22Rv1 (cell line): ENCODE measurements around the gene MEPE.

Experiments used
- H3K27ac ChIP-seq: fragments of 450-650 bp; 2 replicates; pipeline ENCODE4 v1.5.1; 2017
- ZFX ChIP-seq: fragments of 450-650 bp; IDR thresholded peaks from 2 replicates; pipeline ENCODE4 v1.6.1; 2017; ENCODE audit warnings: antibody characterized with exemption, borderline replicate concordance
- TF ChIP-seq, protein P1 (sequence below): fragments of 450-650 bp; IDR thresholded peaks from 2 replicates; pipeline ENCODE4 v1.5.1; 2017; ENCODE audit warnings: mild to moderate bottlenecking

Gene MEPE

DNA sequence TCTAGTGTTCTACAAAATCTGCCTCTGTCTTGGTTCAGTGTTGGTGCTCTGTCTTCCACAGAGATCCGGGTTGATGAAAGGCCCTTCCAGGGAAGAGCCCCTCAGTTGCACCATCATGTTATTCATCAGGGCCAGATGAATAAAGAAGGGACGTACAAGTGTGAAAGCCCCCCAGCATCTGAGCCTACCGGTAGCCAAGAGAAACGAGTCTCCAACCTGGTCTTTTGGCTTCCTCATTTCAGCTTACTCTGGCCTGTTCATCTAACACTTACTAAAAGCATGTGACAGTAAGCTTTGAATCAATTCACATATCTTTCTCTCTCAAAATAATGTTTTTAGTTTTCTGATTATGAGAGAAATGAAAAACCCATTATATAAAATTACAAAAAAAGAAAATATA, 19.2 kb downstream of the MEPE start:
- no peak for TF ChIP-seq ZFX
- TF ChIP-seq, protein P1, sequence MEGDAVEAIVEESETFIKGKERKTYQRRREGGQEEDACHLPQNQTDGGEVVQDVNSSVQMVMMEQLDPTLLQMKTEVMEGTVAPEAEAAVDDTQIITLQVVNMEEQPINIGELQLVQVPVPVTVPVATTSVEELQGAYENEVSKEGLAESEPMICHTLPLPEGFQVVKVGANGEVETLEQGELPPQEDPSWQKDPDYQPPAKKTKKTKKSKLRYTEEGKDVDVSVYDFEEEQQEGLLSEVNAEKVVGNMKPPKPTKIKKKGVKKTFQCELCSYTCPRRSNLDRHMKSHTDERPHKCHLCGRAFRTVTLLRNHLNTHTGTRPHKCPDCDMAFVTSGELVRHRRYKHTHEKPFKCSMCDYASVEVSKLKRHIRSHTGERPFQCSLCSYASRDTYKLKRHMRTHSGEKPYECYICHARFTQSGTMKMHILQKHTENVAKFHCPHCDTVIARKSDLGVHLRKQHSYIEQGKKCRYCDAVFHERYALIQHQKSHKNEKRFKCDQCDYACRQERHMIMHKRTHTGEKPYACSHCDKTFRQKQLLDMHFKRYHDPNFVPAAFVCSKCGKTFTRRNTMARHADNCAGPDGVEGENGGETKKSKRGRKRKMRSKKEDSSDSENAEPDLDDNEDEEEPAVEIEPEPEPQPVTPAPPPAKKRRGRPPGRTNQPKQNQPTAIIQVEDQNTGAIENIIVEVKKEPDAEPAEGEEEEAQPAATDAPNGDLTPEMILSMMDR, result no peak
- no peak overlapping the region for H3K27ac ChIP-seq

- TF ChIP-seq, protein P1, result peak; percentile 75
- no peak for TF ChIP-seq ZFX
Observed at GRCh38 chr4:87853108-87853507, 20.3 kb downstream of the MEPE start.

GRCh38 chr4:87853891-87854290, 21.1 kb downstream of the MEPE start:
- H3K27ac ChIP-seq, result no peak overlapping the region
- no peak for TF ChIP-seq ZFX
- TF ChIP-seq, protein P1, result no peak

More at GRCh38 chr4:87853108-87853507, 20.3 kb downstream of the MEPE start:
- H3K27ac ChIP-seq, result no peak overlapping the region

DNA sequence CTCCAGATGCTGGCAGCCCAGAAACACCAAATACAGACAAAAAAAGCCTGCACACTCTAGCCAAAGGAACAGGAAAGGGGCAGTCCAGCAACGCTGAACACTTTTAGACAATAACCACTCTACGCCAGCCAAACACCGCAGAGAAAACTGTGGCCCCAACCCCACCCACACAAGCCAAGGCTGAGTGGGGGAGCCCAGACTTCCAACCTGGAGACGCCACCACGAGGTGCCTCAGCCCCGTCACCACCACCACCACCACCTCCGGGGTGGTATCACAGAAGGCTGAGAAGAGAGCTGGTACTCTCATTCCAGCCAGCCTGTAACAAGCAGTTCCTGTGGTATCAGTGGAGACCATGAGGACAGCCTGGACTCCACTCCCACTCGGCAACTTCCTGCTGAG, 22.8 kb downstream of the MEPE start:
- no peak overlapping the region for H3K27ac ChIP-seq
- TF ChIP-seq ZFX, result no peak
- TF ChIP-seq, protein P1, result no peak

GRCh38 chr4:87856816-87857215, 24.0 kb downstream of the MEPE start:
- TF ChIP-seq ZFX, result no peak
- TF ChIP-seq, protein P1, result no peak
- H3K27ac ChIP-seq, result no peak overlapping the region

- H3K27ac ChIP-seq, result no peak overlapping the region
- no peak for TF ChIP-seq ZFX
- TF ChIP-seq, protein P1, result no peak
Observed at GRCh38 chr4:87857789-87858188, 25.0 kb downstream of the MEPE start.

DNA sequence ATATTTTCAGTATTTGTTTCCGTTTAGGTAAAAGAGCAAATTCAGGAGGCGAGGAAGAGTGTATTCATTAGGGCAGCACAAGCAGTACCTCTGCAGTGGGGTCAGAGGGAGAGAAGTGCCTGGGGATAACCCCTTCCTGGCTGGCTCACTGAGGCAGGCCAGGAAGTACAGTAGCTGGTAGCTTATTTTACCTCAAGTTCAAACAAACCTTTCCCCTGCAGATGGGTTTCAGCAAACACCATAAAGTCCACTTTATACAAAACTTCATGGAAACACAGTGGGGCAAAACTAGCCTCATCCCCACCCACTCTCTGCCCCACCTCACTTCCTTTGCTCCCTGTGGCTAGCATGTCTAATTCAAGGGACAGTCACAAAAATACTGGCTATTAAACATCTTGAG, 29.5 kb downstream of the MEPE start:
- H3K27ac ChIP-seq, result no peak overlapping the region
- TF ChIP-seq, protein P1, result no peak
- TF ChIP-seq ZFX, result no peak
